Neural progenitor cell (in vitro differentiated cells): Measurements from ENCODE around the gene CCDC60.

Source experiments
- EZH2 ChIP-seq: fragments of 200-600 bp; sonication (generic); IDR thresholded peaks from 2 replicates; pipeline ENCODE4 v1.6.1; 2017; ENCODE audit warnings: antibody characterized with exemption, mild to moderate bottlenecking, moderate library complexity
- EZH2phosphoT487 ChIP-seq: fragments of 200-600 bp; sonication (generic); IDR thresholded peaks from 2 replicates; pipeline ENCODE4 v1.6.1; 2017; ENCODE audit warnings: antibody characterized with exemption
- TF ChIP-seq, protein P1 (sequence below): fragments of 200-600 bp; sonication (generic); IDR thresholded peaks from 2 replicates; pipeline ENCODE4 v1.5.1; 2017; ENCODE audit warnings: antibody characterized with exemption, mild to moderate bottlenecking

DNA sequence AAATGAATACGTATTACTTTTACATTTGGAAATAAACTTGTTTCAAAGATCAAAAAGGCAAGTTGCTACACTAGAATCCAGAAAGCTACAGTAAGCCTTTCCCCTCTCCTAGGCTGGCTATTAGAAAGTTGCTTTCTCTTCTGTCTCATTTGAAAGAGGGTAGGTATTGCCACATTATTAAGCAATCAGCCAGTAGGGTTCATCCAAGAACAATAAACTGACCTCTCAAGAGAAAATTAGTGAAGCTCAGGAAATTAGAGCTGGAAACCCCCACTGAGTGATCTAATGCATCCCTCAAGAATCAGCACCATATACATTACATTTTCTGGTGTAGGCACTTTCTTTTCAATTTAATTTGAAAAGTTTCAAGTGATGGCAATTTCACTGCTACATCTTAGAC is 254.6 kb downstream of the CCDC60 start:
- TF ChIP-seq EZH2phosphoT487, result no peak
- TF ChIP-seq, protein P1, sequence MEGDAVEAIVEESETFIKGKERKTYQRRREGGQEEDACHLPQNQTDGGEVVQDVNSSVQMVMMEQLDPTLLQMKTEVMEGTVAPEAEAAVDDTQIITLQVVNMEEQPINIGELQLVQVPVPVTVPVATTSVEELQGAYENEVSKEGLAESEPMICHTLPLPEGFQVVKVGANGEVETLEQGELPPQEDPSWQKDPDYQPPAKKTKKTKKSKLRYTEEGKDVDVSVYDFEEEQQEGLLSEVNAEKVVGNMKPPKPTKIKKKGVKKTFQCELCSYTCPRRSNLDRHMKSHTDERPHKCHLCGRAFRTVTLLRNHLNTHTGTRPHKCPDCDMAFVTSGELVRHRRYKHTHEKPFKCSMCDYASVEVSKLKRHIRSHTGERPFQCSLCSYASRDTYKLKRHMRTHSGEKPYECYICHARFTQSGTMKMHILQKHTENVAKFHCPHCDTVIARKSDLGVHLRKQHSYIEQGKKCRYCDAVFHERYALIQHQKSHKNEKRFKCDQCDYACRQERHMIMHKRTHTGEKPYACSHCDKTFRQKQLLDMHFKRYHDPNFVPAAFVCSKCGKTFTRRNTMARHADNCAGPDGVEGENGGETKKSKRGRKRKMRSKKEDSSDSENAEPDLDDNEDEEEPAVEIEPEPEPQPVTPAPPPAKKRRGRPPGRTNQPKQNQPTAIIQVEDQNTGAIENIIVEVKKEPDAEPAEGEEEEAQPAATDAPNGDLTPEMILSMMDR, result no peak
- no peak for TF ChIP-seq EZH2
